ENCODE measurements around the gene KRTAP4-3. TPM values are rescaled to one million over a fixed set of nuclear protein-coding genes. Genes with fewer than 3 reads are reported as not detected.
A peak's percentile ranks its signal among the peaks of the same experiment; 100 is the strongest.

The KRTAP4-3 gene
- total RNA-seq, 1 experiment from 2014 or later = not detected

GRCh38 chr17:41212524-41213169 is 44.6 kb upstream of the KRTAP4-3 start:
- in situ Hi-C loops (cut with HindIII; ENCODE audit: low pct_unique_long_range_greater_than_20kb, low sequenced_read_pairs) = no loop called here
- TF ChIP-seq REST (IDR thresholded peaks at IDR 0.05; ENCODE audit: insufficient read depth in 1 of 2, low read depth in 2 of 2, low read length in 1 of 2) = no peak
- POLR2A ChIA-PET = no interaction called here
- no peaks in the 10 kb centered on the region for H3K9me3 ChIP-seq (ENCODE audit: control insufficient read depth, insufficient read depth, low read depth, low read length)
- no peak overlapping the region for H3K27ac ChIP-seq (ENCODE audit: low read length)
- H3K4me1 ChIP-seq (ENCODE audit: control insufficient read depth, insufficient read depth, low read length) = no peaks in the 10 kb centered on the region
- no peak overlapping the region for H3K4me3 ChIP-seq (ENCODE audit: low read depth in 2 of 2, low read length in 2 of 2)
- intact Hi-C loops (cut with micrococcal nuclease; ENCODE audit: unreplicated experiment) = no loop called here
- CTCF ChIA-PET = no interaction called here
- ATAC-seq (peak; percentile 62), DNase-seq (ENCODE audit: low read depth, low spot score) (no peak)
- no TSS peak for BruUV-seq (replicated peaks)
- H3K27me3 ChIP-seq (ENCODE audit: control insufficient read depth, insufficient read depth, low read length) = peaks cover 7% of the 10 kb centered on the region
- H3K36me3 ChIP-seq (ENCODE audit: control insufficient read depth, insufficient read depth, low read length) = no peaks in the 10 kb centered on the region

- Histone ChIP-seq H3K27ac (ENCODE audit: low read length) (no peak overlapping the region), H3K4me1 (ENCODE audit: control insufficient read depth, insufficient read depth, low read length) (no peaks in the 10 kb centered on the region), H3K4me3 (ENCODE audit: low read depth in 2 of 2, low read length in 2 of 2) (no peak overlapping the region), H3K9me3 (ENCODE audit: control insufficient read depth, insufficient read depth, low read depth, low read length) (no peaks in the 10 kb centered on the region), H3K27me3 (ENCODE audit: control insufficient read depth, insufficient read depth, low read length) (peaks cover 7% of the 10 kb centered on the region), H3K36me3 (ENCODE audit: control insufficient read depth, insufficient read depth, low read length) (no peaks in the 10 kb centered on the region)
- in situ Hi-C loops (cut with HindIII; ENCODE audit: low pct_unique_long_range_greater_than_20kb, low sequenced_read_pairs) = no loop called here
- peak; percentile 30; the same call in 1 of the 2 replicates for ATAC-seq
- POLR2A ChIA-PET = no interaction called here
- intact Hi-C loops (cut with micrococcal nuclease; ENCODE audit: unreplicated experiment) = no loop called here
- no peak for TF ChIP-seq CTCF (IDR thresholded peaks at IDR 0.05)
- no peak for TF ChIP-seq REST (IDR thresholded peaks at IDR 0.05; ENCODE audit: insufficient read depth in 1 of 2, low read depth in 2 of 2, low read length in 1 of 2)
- TF ChIP-seq TCF7L2 (IDR thresholded peaks at IDR 0.05; ENCODE audit: low read depth, low read length) = no peak
- DNase-seq (ENCODE audit: low read depth, low spot score) = peak; percentile 12
- CTCF ChIA-PET = interaction anchor here (0.6 kb wide), 1 partner anchor 74 kb away, joined by 3 read pairs; no protein-coding TSS in a partner anchor
- no TSS peak for BruUV-seq (replicated peaks)
Observed at GRCh38 chr17:41211845-41212466, 43.9 kb upstream of the KRTAP4-3 start.
